HUES64 (cell line): ENCODE measurements around the gene L3MBTL4.

ENCODE experiments used
- H3K27ac ChIP-seq: 2 replicates; pipeline ENCODE4 v1.7.0; 2013; ENCODE audit warnings: low read depth, low read length, inconsistent platforms
- H3K27me3 ChIP-seq: 2 replicates; pipeline ENCODE4 v1.6.1; 2013; ENCODE audit warnings: mild to moderate bottlenecking, low read length; ENCODE audit not compliant: insufficient read depth
- H3K36me3 ChIP-seq: 2 replicates; pipeline ENCODE4 v1.6.1; 2013; ENCODE audit warnings: mild to moderate bottlenecking, low read length; ENCODE audit not compliant: insufficient read depth
- H3K4me1 ChIP-seq: 2 replicates; pipeline ENCODE4 v1.6.1; 2013; ENCODE audit warnings: mild to moderate bottlenecking, low read length, moderate library complexity; ENCODE audit not compliant: insufficient read depth
- H3K4me3 ChIP-seq: 2 replicates; pipeline ENCODE4 v1.5.1; 2013; ENCODE audit warnings: mild to moderate bottlenecking, low read length, moderate library complexity
- H3K9ac ChIP-seq: 2 replicates; pipeline ENCODE4 v1.6.1; 2013; ENCODE audit warnings: mild to moderate bottlenecking, low read depth, low read length
- H3K9me3 ChIP-seq: 2 replicates; pipeline ENCODE4 v1.6.1; 2013; ENCODE audit warnings: low read depth, low read length; ENCODE audit not compliant: insufficient read depth
- WGBS: fragments of 150-250, 120-280 bp; methylation state at CpG from one replicate; pipeline ENCODE4 v1.1.7; 2013; ENCODE audit warnings: missing lambda C conversion rate; 5-methylcytosine and 5-hydroxymethylcytosine counted together

L3MBTL4 gene

DNA sequence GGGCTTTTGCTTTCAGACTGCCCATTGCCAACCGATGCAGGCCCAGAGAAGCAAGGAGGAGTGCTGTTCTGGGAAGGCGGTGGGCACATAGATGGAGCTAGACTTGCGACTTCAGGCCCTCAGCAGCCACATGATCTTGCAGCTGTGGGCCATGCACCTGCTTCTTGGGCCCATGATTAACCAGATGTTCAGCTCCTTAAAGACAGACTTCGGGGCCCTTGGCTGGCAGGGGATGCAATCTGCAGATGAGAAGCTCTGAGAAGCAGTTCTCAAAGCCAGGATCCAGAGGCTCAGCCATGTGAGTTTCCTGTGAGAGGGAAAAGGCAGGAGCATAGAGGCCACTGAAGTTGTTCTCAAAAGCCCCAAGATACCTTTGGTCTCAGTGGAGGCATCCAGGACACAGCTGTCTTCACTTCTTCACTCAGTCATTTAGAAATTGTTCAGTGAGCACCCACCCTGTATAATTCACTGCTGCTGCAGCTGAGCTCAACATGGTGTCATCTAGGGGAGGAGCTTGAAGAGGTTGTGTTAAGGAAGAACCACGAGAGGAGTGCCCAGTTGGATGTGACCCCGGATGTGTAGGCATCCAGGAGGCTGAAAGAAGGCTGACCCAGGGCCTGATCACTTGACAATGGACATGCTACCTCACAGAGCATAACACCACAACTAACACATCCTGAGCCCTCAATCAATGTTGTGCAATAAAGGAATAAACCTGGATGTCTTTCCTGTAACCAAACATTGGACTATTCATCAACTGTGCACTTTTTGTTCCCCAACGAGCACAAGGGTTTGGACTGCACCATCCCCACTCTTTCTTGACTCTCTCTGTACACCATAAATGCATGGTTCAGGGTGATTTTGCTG, 474.7 kb downstream of the L3MBTL4 start:
- H3K9ac ChIP-seq: no peak overlapping the region
- H3K4me1 ChIP-seq: peaks cover 15% of the 10 kb centered on the region
- H3K27me3 ChIP-seq: no peaks in the 10 kb centered on the region
- H3K27ac ChIP-seq: no peak overlapping the region
- H3K4me3 ChIP-seq: no peak overlapping the region
- 94% methylated on average over 7 of the region's 7 CpGs for WGBS
- no peaks in the 10 kb centered on the region for H3K36me3 ChIP-seq
- H3K9me3 ChIP-seq: no peaks in the 10 kb centered on the region

DNA sequence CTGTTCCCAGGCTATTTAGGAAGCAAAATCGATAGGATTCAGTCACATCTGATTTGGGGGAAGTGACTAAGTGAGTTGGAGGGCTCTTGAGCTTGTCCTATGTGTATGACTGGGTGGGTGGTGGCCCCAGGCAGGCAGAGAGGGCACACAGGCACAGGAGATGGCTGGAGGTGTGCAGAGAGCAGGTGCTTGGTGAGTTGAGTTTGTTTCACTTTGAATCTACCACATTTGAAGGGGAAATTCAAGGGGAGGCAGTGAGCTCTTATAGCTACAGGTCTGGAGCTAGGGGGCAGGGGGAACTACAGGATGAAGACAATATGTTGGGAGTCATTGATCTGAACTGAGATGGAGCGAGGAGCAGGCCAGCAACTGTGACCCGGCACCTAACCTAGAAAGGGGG, 476.9 kb downstream of the L3MBTL4 start:
- no peaks in the 10 kb centered on the region for H3K9me3 ChIP-seq
- H3K4me1 ChIP-seq: peaks cover 15% of the 10 kb centered on the region
- H3K4me3 ChIP-seq: no peak overlapping the region
- H3K27ac ChIP-seq: no peak overlapping the region
- no peak overlapping the region for H3K9ac ChIP-seq
- WGBS: 95% methylated on average over 3 of the region's 3 CpGs
- no peaks in the 10 kb centered on the region for H3K36me3 ChIP-seq
- H3K27me3 ChIP-seq: no peaks in the 10 kb centered on the region

DNA sequence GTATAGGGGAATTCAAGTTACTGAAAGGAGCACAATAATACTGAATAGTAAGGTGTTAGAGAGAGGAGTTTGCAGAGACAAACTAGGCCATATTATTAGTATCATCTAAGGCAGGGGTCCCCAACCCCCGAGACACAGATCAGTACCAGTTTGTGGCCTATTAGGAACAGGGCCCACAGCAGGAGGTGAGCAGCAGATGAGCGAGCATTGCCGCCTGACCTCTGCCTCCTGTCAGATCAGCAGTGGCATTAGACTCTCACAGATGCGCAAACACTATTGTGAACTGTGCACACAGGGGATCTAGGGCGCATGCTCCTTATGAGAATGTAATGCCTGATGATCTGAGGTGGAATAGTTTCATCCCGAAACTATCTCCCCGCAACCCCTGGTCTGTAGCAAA, 477.6 kb downstream of the L3MBTL4 start:
- WGBS: 89% methylated on average over 7 of the region's 7 CpGs
- no peak overlapping the region for H3K27ac ChIP-seq
- H3K27me3 ChIP-seq: no peaks in the 10 kb centered on the region
- H3K9me3 ChIP-seq: no peaks in the 10 kb centered on the region
- no peak overlapping the region for H3K4me3 ChIP-seq
- no peaks in the 10 kb centered on the region for H3K36me3 ChIP-seq
- peaks cover 10% of the 10 kb centered on the region for H3K4me1 ChIP-seq
- no peak overlapping the region for H3K9ac ChIP-seq

DNA sequence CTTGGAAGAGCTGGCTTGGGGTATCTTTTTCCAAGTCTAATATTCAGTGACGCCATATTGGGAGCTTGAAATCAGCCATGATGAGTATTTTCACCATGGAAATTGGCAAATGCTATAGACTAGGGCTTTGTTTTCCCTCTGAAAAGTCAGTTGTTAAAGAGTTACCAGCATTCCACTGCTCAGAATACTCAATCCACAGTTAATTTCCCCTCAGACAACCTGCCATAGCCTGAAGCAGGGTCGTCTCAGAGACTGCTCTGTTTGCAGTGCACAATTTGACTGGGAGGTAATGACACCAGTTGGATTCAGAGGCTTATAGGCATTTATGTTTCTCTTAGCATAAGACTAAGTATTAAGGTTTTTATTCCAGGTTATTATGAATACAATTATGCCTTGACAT, 483.9 kb downstream of the L3MBTL4 start:
- no peaks in the 10 kb centered on the region for H3K36me3 ChIP-seq
- 86% methylated on average over 2 of the region's 2 CpGs for WGBS
- H3K9me3 ChIP-seq: peaks cover 8% of the 10 kb centered on the region; the same call in 1 of the 2 replicates
- no peak overlapping the region for H3K9ac ChIP-seq
- no peaks in the 10 kb centered on the region for H3K4me1 ChIP-seq
- H3K27me3 ChIP-seq: no peaks in the 10 kb centered on the region
- no peak overlapping the region for H3K27ac ChIP-seq
- no peak overlapping the region for H3K4me3 ChIP-seq

DNA sequence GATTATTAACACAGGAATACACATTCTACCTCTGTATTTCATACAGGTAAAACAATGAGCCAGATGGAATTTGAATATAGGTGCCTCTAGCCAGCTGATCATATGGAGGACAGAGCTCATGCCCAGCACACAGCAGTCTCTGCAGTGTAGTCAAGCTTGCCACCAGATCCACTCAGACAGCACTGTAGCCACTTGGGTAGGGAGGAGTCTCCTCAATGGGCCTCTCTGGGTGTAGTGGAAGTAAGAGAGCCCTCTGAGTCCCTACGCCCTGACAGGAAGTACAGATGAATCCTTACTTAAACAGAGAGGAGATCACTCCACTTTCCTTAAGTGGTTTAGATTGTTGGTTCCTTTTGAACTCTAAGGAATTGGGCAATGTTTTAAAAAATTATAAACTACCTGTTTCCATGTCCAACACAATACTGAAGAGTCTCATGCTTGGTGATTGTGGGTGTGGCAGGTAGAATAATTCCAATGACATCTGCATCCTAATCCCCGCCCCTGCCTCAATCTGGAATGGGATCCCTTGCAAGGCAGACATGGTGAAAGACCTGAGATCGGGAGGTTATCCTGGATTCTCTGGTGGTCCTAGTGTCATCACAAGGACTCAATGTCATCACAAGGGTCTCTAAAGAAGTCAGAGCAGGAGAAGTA, 496.4 kb downstream of the L3MBTL4 start:
- Histone ChIP-seq H3K36me3 (no peaks in the 10 kb centered on the region), H3K4me1 (no peaks in the 10 kb centered on the region), H3K9ac (no peak overlapping the region), H3K27me3 (no peaks in the 10 kb centered on the region), H3K9me3 (no peaks in the 10 kb centered on the region), H3K27ac (no peak overlapping the region), H3K4me3 (no peak overlapping the region)
- WGBS: 96% methylated on average over 3 of the region's 3 CpGs

DNA sequence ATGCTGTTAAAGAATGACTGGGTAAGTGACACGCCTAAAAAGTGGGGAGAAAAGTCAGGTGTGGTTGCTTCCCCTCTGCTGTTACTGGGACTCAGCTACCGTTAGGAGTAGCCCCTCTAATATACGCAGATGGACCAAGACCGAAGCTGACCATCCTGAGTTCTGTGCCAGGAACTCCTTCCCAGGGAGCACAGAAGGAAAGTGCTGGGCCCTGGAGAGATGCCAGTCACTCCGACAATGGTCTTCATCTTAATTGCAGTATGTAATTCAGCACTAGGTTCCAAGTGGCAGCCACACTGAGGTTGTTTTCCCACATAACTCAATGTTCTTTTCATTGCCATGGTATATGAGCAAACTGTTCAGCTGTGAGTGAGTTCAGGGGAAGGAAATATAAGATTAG, 499.8 kb downstream of the L3MBTL4 start:
- H3K4me1 ChIP-seq: peaks cover 2% of the 10 kb centered on the region; the same call in 1 of the 2 replicates
- H3K4me3 ChIP-seq: no peak overlapping the region
- no peaks in the 10 kb centered on the region for H3K36me3 ChIP-seq
- WGBS: 93% methylated on average over 5 of the region's 5 CpGs
- no peak overlapping the region for H3K27ac ChIP-seq
- no peaks in the 10 kb centered on the region for H3K27me3 ChIP-seq
- no peak overlapping the region for H3K9ac ChIP-seq
- no peaks in the 10 kb centered on the region for H3K9me3 ChIP-seq

DNA sequence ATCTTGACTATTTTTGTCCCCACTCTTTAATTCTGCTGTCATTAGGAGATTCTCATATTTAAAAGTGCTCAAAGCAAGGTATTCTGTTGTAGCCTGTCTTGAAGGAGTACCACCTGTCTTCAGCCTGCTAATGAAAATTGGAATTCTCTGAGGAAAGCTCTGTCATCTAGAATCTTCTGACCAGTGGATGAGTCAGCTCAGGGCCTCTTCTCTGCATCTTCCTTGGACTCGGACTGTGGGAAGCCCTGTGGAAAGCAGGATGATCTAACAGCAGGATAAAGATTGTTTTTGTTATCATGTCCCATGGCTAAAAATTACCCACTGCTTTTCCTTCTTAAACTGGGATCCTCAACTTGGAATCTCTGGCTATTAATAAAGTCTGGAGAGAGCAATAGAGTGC, 500.7 kb downstream of the L3MBTL4 start:
- Histone ChIP-seq H3K27ac (no peak overlapping the region), H3K4me1 (peaks cover 7% of the 10 kb centered on the region), H3K9ac (no peak overlapping the region), H3K27me3 (no peaks in the 10 kb centered on the region), H3K9me3 (no peaks in the 10 kb centered on the region), H3K36me3 (no peaks in the 10 kb centered on the region), H3K4me3 (no peak overlapping the region)
- 100% methylated on average over 1 of the region's 1 CpG for WGBS

DNA sequence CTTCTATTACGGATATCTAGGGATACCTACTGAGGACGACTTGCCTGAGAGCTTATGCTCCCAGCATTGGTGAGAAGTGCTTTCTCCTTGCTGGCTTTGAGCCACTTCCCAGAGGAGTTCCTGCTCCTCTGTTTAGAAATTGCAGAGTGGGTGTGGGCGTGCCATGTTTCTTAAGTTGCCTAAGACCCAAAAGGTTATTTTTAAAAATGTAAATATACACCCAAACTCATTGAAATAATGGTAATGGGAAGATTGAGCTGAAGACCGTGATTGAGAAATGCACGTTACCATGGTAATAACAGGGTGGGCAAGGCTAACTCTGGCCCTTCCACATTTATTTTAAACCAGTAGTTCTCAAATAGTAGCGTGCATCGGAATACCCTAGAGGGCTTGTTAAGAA, 502.1 kb downstream of the L3MBTL4 start:
- Histone ChIP-seq H3K27me3 (no peaks in the 10 kb centered on the region), H3K4me1 (peaks cover 15% of the 10 kb centered on the region), H3K27ac (no peak overlapping the region), H3K36me3 (no peaks in the 10 kb centered on the region), H3K9ac (no peak overlapping the region), H3K9me3 (no peaks in the 10 kb centered on the region), H3K4me3 (no peak overlapping the region)
- 88% methylated on average over 4 of the region's 7 CpGs for WGBS

DNA sequence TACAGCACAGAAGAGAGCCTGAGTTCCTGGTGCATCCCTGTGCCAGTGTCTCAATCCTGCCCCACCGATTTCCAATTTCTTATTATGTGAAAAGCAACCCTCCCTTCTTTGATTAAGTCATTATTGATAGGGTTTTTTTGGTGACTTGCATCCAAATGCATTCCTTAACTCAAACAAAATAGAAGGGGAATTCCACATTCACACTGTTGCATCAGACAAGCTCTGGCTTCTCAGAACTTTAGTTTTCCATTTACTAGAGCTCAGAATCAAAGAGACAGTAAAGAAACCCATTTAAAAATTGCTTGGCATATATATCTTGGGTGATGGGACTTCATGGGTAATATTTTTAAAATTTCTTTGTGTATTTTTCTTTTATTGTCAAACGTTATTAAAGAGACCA, 505.6 kb downstream of the L3MBTL4 start:
- H3K4me3 ChIP-seq: no peak overlapping the region
- H3K27me3 ChIP-seq: no peaks in the 10 kb centered on the region
- H3K36me3 ChIP-seq: no peaks in the 10 kb centered on the region
- no peak overlapping the region for H3K27ac ChIP-seq
- no peaks in the 10 kb centered on the region for H3K9me3 ChIP-seq
- WGBS: no CpG with 5 or more reads among the region's 2 CpGs
- H3K9ac ChIP-seq: no peak overlapping the region
- H3K4me1 ChIP-seq: peaks cover 15% of the 10 kb centered on the region
